AG09309 (cell line): ENCODE data around the gene GPR35.

Experiments used
- DNase-seq: peaks from one replicate; pipeline ENCODE4 v3.0.0-alpha.2; 2010; ENCODE audit warnings: low read depth
- H3K4me3 ChIP-seq: 2 replicates; pipeline ENCODE4 v1.5.1; 2011; ENCODE audit warnings: mild to moderate bottlenecking, low read depth, low read length, moderate library complexity; ENCODE audit not compliant: control insufficient read depth
- TF ChIP-seq, protein P1 (sequence below): IDR thresholded peaks from 2 replicates; pipeline ENCODE4 v1.5.1; 2011; ENCODE audit warnings: mild to moderate bottlenecking, low read depth, low read length, inconsistent platforms; ENCODE audit not compliant: insufficient read depth, control insufficient read depth; ENCODE audit errors: missing control alignments

GPR35 gene

DNA sequence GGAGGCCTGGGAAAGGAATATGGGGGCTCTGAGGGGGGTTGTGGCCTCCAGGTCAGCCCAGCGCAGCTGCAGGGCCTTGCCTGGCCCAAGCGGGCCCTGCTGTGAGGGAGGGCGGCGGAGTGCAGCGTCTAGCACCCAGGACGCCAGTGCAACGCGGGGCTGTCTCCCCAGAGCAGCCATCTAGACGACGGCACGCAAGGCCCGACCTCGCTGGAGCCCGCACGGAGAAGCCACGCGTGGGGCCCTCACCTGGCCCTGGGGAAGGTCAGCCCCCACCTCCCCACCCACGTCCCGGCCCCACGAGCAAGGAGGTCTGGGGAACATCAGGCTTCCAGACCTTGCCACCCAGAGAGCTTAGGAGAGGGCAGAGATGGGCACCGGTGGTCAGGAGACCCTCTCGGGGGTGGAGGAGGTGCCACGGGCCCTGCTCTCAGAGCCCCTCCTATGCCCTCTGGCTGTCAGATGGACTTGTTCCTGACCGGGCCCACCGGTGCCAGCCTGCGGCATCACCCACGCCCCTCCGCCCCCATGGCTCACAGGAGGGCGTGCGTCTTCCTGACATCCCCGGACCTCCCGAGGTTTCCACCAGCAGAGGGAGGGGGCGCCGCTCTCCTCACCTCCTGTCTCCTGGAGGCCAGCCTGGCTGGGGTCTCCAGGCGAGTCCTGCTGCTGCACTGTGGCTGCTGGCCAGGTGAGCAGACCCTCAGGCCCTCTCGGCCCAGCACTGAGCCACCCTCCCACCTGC, 17.0 kb downstream of the GPR35 start:
- no peak overlapping the region for H3K4me3 ChIP-seq
- no peak for DNase-seq
- TF ChIP-seq, protein P1, sequence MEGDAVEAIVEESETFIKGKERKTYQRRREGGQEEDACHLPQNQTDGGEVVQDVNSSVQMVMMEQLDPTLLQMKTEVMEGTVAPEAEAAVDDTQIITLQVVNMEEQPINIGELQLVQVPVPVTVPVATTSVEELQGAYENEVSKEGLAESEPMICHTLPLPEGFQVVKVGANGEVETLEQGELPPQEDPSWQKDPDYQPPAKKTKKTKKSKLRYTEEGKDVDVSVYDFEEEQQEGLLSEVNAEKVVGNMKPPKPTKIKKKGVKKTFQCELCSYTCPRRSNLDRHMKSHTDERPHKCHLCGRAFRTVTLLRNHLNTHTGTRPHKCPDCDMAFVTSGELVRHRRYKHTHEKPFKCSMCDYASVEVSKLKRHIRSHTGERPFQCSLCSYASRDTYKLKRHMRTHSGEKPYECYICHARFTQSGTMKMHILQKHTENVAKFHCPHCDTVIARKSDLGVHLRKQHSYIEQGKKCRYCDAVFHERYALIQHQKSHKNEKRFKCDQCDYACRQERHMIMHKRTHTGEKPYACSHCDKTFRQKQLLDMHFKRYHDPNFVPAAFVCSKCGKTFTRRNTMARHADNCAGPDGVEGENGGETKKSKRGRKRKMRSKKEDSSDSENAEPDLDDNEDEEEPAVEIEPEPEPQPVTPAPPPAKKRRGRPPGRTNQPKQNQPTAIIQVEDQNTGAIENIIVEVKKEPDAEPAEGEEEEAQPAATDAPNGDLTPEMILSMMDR: no peak

GRCh38 chr2:240642806-240643092, 17.5 kb downstream of the GPR35 start:
- DNase-seq: no peak
- no peak overlapping the region for H3K4me3 ChIP-seq
- TF ChIP-seq, protein P1: no peak

DNA sequence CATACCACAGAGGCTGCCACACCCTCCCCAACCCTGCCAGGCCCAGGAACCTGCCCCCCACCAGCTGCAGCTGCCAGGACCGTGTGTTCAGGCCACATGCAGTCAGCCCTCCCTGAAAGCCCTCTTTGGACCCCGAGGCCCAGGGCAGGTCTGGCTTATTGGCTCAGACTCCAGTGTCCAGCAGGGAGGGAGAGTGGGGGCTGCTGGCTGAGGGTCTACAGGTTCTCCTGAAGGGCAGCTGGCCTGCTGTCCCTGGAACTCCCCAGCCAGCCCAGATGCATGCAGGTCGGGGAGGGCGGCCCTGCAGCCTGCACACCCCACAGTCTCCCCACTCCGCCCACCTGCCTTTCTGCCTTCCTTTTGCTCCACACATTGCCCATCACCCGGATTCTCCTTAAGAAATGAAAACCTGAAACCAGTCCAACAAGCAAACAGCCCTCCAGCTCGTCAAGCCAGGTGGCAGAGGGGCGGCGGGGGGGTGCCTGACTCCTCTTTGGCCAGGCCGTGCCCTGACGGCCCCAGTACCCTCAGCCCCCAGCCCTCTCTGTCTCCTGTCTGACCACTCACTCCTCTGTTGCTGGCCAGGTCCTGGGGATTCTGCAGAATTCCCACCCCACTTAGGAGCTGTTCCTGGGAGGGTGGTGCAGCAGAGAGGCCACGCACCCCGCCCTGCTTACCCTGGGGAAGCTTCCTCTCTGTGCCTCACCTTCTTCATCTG, 18.0 kb downstream of the GPR35 start:
- no peak overlapping the region for H3K4me3 ChIP-seq
- TF ChIP-seq, protein P1: no peak
- no peak for DNase-seq

DNA sequence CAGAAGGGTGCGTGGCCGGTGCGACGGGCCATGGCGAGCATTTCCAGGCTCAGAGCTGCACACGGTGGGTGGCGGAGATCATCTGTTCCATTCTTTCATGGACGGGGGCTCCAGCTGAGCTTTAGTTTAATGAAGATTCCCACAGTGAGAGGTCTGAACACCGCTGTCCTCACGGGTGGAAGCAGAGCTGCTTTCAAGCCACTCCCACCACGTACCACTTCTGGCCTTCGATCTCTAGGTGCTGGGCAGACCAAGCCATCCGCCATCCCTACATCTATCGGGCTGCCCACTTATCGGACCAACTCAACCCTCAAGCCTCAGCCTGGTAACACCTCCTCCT, 18.5 kb downstream of the GPR35 start:
- no peak for DNase-seq

GRCh38 chr2:240644171-240644651, 18.9 kb downstream of the GPR35 start:
- DNase-seq: no peak
- no peak overlapping the region for H3K4me3 ChIP-seq
- TF ChIP-seq, protein P1: no peak

More for the DNA sequence above, 18.5 kb downstream of the GPR35 start:
- TF ChIP-seq, protein P1: no peak
- H3K4me3 ChIP-seq: no peak overlapping the region

GRCh38 chr2:240644859-240645301, 19.6 kb downstream of the GPR35 start:
- DNase-seq: no peak
- TF ChIP-seq, protein P1: no peak
- H3K4me3 ChIP-seq: no peak overlapping the region
